CD14-positive monocyte (primary cell): Measurements from ENCODE around the gene RIN2. TPM values are rescaled to one million over a fixed set of nuclear protein-coding genes. Genes with fewer than 3 reads are reported as not detected.

Experiments used
- DNase-seq, 3 donors: peaks; one replicate each; pipeline ENCODE4 v3.0.0-alpha.2; 2011 to 2022
- H2AFZ ChIP-seq: 2 replicates; pipeline ENCODE4 v1.6.0; 2012; ENCODE audit warnings: mild to moderate bottlenecking, low read depth, low read length, inconsistent platforms; ENCODE audit not compliant: insufficient read depth, poor library complexity, severe bottlenecking
- H3K27ac ChIP-seq, 2 donors: 1 replicate in 1 of 2; 2 replicates in 1 of 2; pipeline ENCODE4 v1.5.1; 2012 to 2013; ENCODE audit warnings: low read length in 2 of 2, control low read depth in 1 of 2, inconsistent platforms in 1 of 2, low read depth in 1 of 2, mild to moderate bottlenecking in 1 of 2
- H3K27me3 ChIP-seq, 2 donors: one replicate each; pipeline versions ENCODE4 v1.6.0 to v1.6.1; 2011 to 2013; ENCODE audit warnings: low read length in 2 of 2; ENCODE audit not compliant: control insufficient read depth in 2 of 2, insufficient read depth in 2 of 2
- H3K36me3 ChIP-seq, 2 donors: replicated peaks in 1 of 2; 1 replicate in 1 of 2; 2 replicates in 1 of 2; pipeline versions ENCODE4 v1.5.1 to v1.6.1; 2012 to 2013; ENCODE audit warnings: low read length in 2 of 2, control low read depth in 1 of 2, inconsistent platforms in 1 of 2, mild to moderate bottlenecking in 1 of 2; ENCODE audit not compliant: insufficient read depth in 2 of 2, control insufficient read depth in 1 of 2
- H3K4me1 ChIP-seq, 2 donors: 1 replicate in 1 of 2; 2 replicates in 1 of 2; pipeline versions ENCODE4 v1.5.1 to v1.6.1; 2012 to 2013; ENCODE audit warnings: low read length in 2 of 2, control low read depth in 1 of 2, inconsistent platforms in 1 of 2, mild to moderate bottlenecking in 1 of 2, moderate library complexity in 1 of 2; ENCODE audit not compliant: insufficient read depth in 2 of 2, control insufficient read depth in 1 of 2
- H3K4me2 ChIP-seq: replicated peaks from 2 replicates; pipeline ENCODE3; 2012; ENCODE audit warnings: low read length, moderate library complexity, mild to moderate bottlenecking; ENCODE audit not compliant: poor library complexity, severe bottlenecking; ENCODE audit errors: extremely low read depth
- H3K4me3 ChIP-seq, 3 experiments: fragments of 200-600 bp in 1 of 3; sonication (generic) in 1 of 3; replicated peaks in 1 of 3; 1 replicate in 2 of 3; 2 replicates in 1 of 3; pipeline ENCODE4 v1.5.1; 2011 to 2013; ENCODE audit warnings: low read length in 3 of 3, mild to moderate bottlenecking in 3 of 3, control low read depth in 2 of 3, low read depth in 2 of 3, inconsistent platforms in 1 of 3, moderate library complexity in 1 of 3
- H3K79me2 ChIP-seq: 2 replicates; pipeline ENCODE4 v1.6.0; 2012; ENCODE audit warnings: mild to moderate bottlenecking, control low read depth, inconsistent platforms, low read length, moderate library complexity; ENCODE audit not compliant: insufficient read depth
- H3K9ac ChIP-seq: 2 replicates; pipeline ENCODE4 v1.6.0; 2017; ENCODE audit warnings: low read length, mild to moderate bottlenecking; ENCODE audit not compliant: insufficient read depth, poor library complexity, severe bottlenecking
- H3K9me3 ChIP-seq, 2 donors: replicated peaks in 1 of 2; 1 replicate in 1 of 2; 2 replicates in 1 of 2; pipeline versions ENCODE4 v1.5.1 to v1.6.1; 2012 to 2013; ENCODE audit warnings: low read length in 2 of 2, control low read depth in 1 of 2; ENCODE audit not compliant: control insufficient read depth in 1 of 2, insufficient read depth in 1 of 2
- H4K20me1 ChIP-seq: 2 replicates; pipeline ENCODE4 v1.6.0; 2012; ENCODE audit warnings: mild to moderate bottlenecking, low read length, control low read depth, moderate library complexity; ENCODE audit not compliant: insufficient read depth
- H3K27ac Mint-ChIP-seq, 7 donors: one replicate each; pipeline ENCODE4 v1.8.0; 2020; ENCODE audit warnings: mild to moderate bottlenecking in 7 of 7, mixed read lengths in 7 of 7, moderate library complexity in 6 of 7, inconsistent platforms in 2 of 7
- H3K27me3 Mint-ChIP-seq, 3 donors: one replicate each; pipeline ENCODE4 v1.8.0; 2021 to 2022; ENCODE audit warnings: low read depth in 3 of 3, mild to moderate bottlenecking in 3 of 3, mixed read lengths in 3 of 3, moderate library complexity in 3 of 3, inconsistent platforms in 1 of 3
- H3K36me3 Mint-ChIP-seq, 2 donors: one replicate each; pipeline ENCODE4 v1.8.0; 2020; ENCODE audit warnings: mixed read lengths in 2 of 2, inconsistent platforms in 1 of 2, mild to moderate bottlenecking in 1 of 2
- H3K4me1 Mint-ChIP-seq: one replicate; pipeline ENCODE4 v1.8.0; 2020; ENCODE audit warnings: mild to moderate bottlenecking, mixed read lengths
- H3K4me3 Mint-ChIP-seq, 2 donors: one replicate each; pipeline ENCODE4 v1.8.0; 2020; ENCODE audit warnings: mild to moderate bottlenecking in 2 of 2, mixed read lengths in 2 of 2, moderate library complexity in 1 of 2
- H3K9me3 Mint-ChIP-seq, 7 donors: one replicate each; pipeline ENCODE4 v1.8.0; 2020 to 2022; ENCODE audit warnings: mixed read lengths in 7 of 7, mild to moderate bottlenecking in 6 of 7, moderate library complexity in 6 of 7, inconsistent platforms in 2 of 7
- WGBS: methylation state at CpG from one replicate; pipeline ENCODE4 v1.1.5; 2013; ENCODE audit warnings: missing lambda C conversion rate; ENCODE audit not compliant: insufficient coverage; 5-methylcytosine and 5-hydroxymethylcytosine counted together
- intact Hi-C, 2 donors: fragments of 100-400 bp; cut with micrococcal nuclease; formaldehyde crosslinking; loops; one replicate each; pipeline versions ENCODE4 v1.15.0 to v1.15.1; 2023
- polyA plus RNA-seq, 3 donors: library from polyadenylated mRNA; depleted of rRNA in 1 of 3; unstranded in 2 of 3; stranded (reverse) in 1 of 3; fragments of 300-500 nt in 2 of 3; fragments of >200 nt in 1 of 3; fragmentation: Illumina TruSeq in 2 of 3; gene quantifications; 1 replicate in 2 of 3; 2 replicates in 1 of 3; pipeline ENCODE4 v1.2.3, GENCODE V29; 2012 to 2021
- TF ChIP-seq, protein P1 (sequence below): fragments of 200-600 bp; IDR thresholded peaks from one replicate; pipeline ENCODE4 v1.8.0; 2022; ENCODE audit warnings: antibody characterized with exemption, mild to moderate bottlenecking

Gene RIN2
- polyA plus RNA-seq, 3 donors, result 5.6 to 25.4 (median 15.4) TPM

DNA sequence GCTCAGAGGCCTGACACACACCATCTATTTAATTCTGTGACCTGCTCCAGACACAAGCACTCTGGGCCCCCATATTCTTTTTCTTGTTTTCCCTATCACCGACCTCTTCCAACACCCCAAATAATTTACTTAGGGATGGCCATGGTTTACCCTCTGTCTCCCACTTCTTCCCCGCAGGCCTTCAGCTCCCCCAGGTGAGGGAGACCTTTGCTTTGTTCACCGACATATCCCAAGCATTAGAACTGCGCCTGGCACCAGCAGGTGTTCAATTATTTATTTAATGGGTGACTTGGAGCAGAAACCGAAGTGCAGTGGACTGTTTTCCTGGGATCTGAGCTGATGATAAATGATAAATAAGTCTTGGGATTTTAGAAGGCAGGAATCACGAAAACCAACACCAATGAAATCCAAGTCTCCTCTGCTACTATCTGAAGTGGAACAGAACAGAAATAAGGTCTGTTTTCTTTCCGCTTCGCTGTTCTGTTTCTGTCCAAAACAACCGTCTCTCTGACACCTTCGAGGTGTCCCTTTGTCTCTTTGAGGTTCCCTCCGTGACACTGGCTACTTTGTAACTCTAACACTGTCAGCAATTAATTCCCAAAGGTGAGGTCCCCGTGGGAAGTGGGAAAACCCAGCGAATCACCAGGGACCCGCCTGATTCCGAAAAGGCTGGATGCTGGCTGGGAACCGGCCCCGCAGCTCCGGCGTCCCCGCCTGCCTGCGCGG lies 1.1 kb upstream of the RIN2 start:
- DNase-seq, result no peak
- Histone ChIP-seq H2AFZ (peak overlapping the region; percentile 87), H3K36me3 (peaks cover 0 to 7% of the 10 kb centered on the region in 2 donors), H3K9me3 (no peaks in the 10 kb centered on the region), H3K79me2 (peaks cover 22% of the 10 kb centered on the region), H3K27ac (peak overlapping the region; percentile 94 to 97), H4K20me1 (peaks cover 5% of the 10 kb centered on the region), H3K9ac (peak overlapping the region; percentile 92), H3K4me2 (peak overlapping the region; percentile 98), H3K27me3 (no peaks in the 10 kb centered on the region), H3K4me3 (peak overlapping the region; percentile 58 to 88 (median 66)), H3K4me1 (peaks cover 35 to 39% of the 10 kb centered on the region in 2 donors)
- 16% methylated on average over 18 of the region's 22 CpGs for WGBS
- Mint-ChIP-seq H3K27me3 (peaks cover 3 to 8% (median 4%) of the 10 kb centered on the region in 3 donors), H3K36me3 (peaks cover 13 to 16% of the 10 kb centered on the region in 2 donors), H3K27ac (peak overlapping the region; percentile 49 to 98 (median 92)), H3K4me1 (peaks cover 33% of the 10 kb centered on the region), H3K9me3 (no peaks in the 10 kb centered on the region), H3K4me3 (peak overlapping the region; percentile 94 to 98)
- intact Hi-C loops, result loop anchor here in 1 of 2 donors (5.0 kb wide), 1 partner anchor 60 kb away; no protein-coding TSS in a partner anchor
- TF ChIP-seq, protein P1, sequence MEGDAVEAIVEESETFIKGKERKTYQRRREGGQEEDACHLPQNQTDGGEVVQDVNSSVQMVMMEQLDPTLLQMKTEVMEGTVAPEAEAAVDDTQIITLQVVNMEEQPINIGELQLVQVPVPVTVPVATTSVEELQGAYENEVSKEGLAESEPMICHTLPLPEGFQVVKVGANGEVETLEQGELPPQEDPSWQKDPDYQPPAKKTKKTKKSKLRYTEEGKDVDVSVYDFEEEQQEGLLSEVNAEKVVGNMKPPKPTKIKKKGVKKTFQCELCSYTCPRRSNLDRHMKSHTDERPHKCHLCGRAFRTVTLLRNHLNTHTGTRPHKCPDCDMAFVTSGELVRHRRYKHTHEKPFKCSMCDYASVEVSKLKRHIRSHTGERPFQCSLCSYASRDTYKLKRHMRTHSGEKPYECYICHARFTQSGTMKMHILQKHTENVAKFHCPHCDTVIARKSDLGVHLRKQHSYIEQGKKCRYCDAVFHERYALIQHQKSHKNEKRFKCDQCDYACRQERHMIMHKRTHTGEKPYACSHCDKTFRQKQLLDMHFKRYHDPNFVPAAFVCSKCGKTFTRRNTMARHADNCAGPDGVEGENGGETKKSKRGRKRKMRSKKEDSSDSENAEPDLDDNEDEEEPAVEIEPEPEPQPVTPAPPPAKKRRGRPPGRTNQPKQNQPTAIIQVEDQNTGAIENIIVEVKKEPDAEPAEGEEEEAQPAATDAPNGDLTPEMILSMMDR, result no peak

DNA sequence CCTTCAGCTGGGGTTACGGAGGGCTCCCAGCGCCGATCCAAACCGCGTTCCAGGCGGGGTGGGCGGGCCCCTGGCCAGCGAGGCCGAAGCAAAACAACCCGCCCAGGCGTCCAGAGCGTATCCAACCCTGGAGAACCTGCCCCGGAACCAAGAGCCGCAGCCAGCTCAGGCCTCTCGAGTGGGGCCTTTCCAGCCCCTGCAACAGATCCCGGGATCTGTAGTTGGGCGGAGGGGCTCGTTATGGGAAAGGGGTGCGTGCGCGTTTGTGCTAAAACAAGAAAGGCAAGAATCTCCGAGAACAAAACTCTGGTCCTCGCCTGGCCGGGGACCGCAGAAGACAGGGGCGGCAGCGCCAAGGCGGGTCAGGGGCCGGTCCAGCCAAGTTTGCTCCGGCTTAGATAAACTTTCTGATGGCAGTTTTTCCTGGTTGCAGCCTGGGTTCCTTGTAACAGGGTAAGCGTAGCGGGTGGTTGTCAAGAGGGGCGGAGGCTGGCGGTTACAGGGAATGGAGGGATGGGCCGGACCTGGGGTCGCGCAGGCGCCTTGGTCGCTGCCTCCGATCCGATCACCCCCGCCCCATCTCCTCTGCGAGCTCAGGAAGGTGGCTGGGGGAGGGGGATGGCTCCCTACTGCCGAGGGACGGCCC lies 448 bp upstream of the RIN2 start:
- peaks cover 5% of the 10 kb centered on the region for H4K20me1 ChIP-seq
- DNase-seq, result peak; percentile 73 to 85 (median 84)
- H3K4me2 ChIP-seq, result peak overlapping the region; percentile 98
- peak overlapping the region; percentile 94 to 97 for H3K27ac ChIP-seq
- Mint-ChIP-seq H3K4me1 (peaks cover 36% of the 10 kb centered on the region), H3K9me3 (no peaks in the 10 kb centered on the region), H3K27ac (peak overlapping the region; percentile 89 to 98 (median 94)), H3K27me3 (peaks cover 3 to 8% (median 4%) of the 10 kb centered on the region in 3 donors), H3K36me3 (peaks cover 17 to 23% of the 10 kb centered on the region in 2 donors), H3K4me3 (peak overlapping the region; percentile 94 to 98)
- no peaks in the 10 kb centered on the region for H3K9me3 ChIP-seq
- peak overlapping the region; percentile 87 for H2AFZ ChIP-seq
- H3K9ac ChIP-seq, result peak overlapping the region; percentile 92
- H3K27me3 ChIP-seq, result no peaks in the 10 kb centered on the region
- peak overlapping the region; percentile 58 to 88 (median 66) for H3K4me3 ChIP-seq
- TF ChIP-seq, protein P1, result no peak
- intact Hi-C loops, result loop anchor here in 1 of 2 donors (5.0 kb wide), 1 partner anchor 60 kb away; no protein-coding TSS in a partner anchor
- WGBS, result under 1% methylated on average over 34 of the region's 45 CpGs
- H3K36me3 ChIP-seq, result peaks cover 0 to 7% of the 10 kb centered on the region in 2 donors
- peaks cover 35 to 39% of the 10 kb centered on the region in 2 donors for H3K4me1 ChIP-seq
- H3K79me2 ChIP-seq, result peaks cover 25% of the 10 kb centered on the region
